GM18520 (cell line): ENCODE measurements around the gene KLHL9.
"Not testable (repeated sequence)": the region's sequence is repeated elsewhere in the genome, so short reads cannot be mapped to it uniquely, and the experiment has no call there.

Experiments
- ATAC-seq: cut with Tn5 transposase; IDR thresholded peaks from one replicate; pipeline ENCODE4 v1.9.1; 2021; ENCODE audit not compliant: unreplicated experiment

KLHL9 gene

GRCh38 chr9:21334701-21335632, at the start of gene KLHL9:
Gene KLHL9 (minus strand): TSS chr9:21335404. CDS start chr9:21334859, 545 bp downstream.
- ATAC-seq: peak; percentile 72

- ATAC-seq: no peak
These were observed 48.4 kb upstream of the KLHL9 start for GRCh38 chr9:21383627-21384026.

- ATAC-seq: peak; percentile 97
These were observed 46.5 kb upstream of the KLHL9 start for GRCh38 chr9:21381448-21382339.

GRCh38 chr9:21371467-21371866, 36.3 kb upstream of the KLHL9 start:
- not testable (repeated sequence) for ATAC-seq

GRCh38 chr9:21367957-21368356, 32.8 kb upstream of the KLHL9 start, which contains the start of gene IFNA13:
Gene IFNA13 (minus strand): TSS chr9:21368057. CDS start chr9:21368010, 47 bp downstream.
- ATAC-seq: no peak

- not testable (repeated sequence) for ATAC-seq
These were observed 32.0 kb upstream of the KLHL9 start for GRCh38 chr9:21367169-21367568.

GRCh38 chr9:21362287-21362686, 27.1 kb upstream of the KLHL9 start:
- no peak for ATAC-seq

GRCh38 chr9:21357479-21358460, 22.6 kb upstream of the KLHL9 start:
- peak; percentile 82 for ATAC-seq

GRCh38 chr9:21350787-21351186, 15.6 kb upstream of the KLHL9 start, which contains the start of gene IFNA6:
Gene IFNA6 (minus strand): TSS chr9:21350887. CDS start chr9:21350887, 0 bp downstream.
- ATAC-seq: no peak

GRCh38 chr9:21348430-21348970, 13.3 kb upstream of the KLHL9 start:
- no peak for ATAC-seq

GRCh38 chr9:21340735-21341134, 5.5 kb upstream of the KLHL9 start:
- ATAC-seq: peak; percentile 62

- ATAC-seq: no peak
These were observed 1.3 kb upstream of the KLHL9 start for GRCh38 chr9:21336457-21336856.

- no peak for ATAC-seq
These were observed 2.0 kb downstream of the KLHL9 start for GRCh38 chr9:21333226-21333625.

- no peak for ATAC-seq
These were observed 3.4 kb downstream of the KLHL9 start for GRCh38 chr9:21331676-21332402.

- ATAC-seq: peak; percentile 76
These were observed 8.6 kb downstream of the KLHL9 start for GRCh38 chr9:21326526-21327139.

GRCh38 chr9:21324047-21324446, 11.2 kb downstream of the KLHL9 start:
- ATAC-seq: no peak

- no peak for ATAC-seq
These were observed 12.2 kb downstream of the KLHL9 start for GRCh38 chr9:21322911-21323461.

GRCh38 chr9:21320465-21320864, 14.7 kb downstream of the KLHL9 start:
- ATAC-seq: no peak
